Muscle of back (tissue), 11 donors: Measurements from ENCODE around the gene DLG2. TPM values are rescaled to one million over a fixed set of nuclear protein-coding genes. Genes with fewer than 3 reads are reported as not detected.
A peak's percentile ranks its signal among the peaks of the same experiment; 100 is the strongest.
"Not testable (repeated sequence)": the region's sequence is repeated elsewhere in the genome, so short reads cannot be mapped to it uniquely, and the experiment has no call there.

ENCODE experiments used
- DNase-seq, 3 donors: peaks; one replicate each; pipeline versions ENCODE4 v3.0.0 to v3.0.0-alpha.2; 2013
- polyA plus RNA-seq, 10 donors: library from polyadenylated mRNA; unstranded; fragments of 120-200 nt; gene quantifications; one replicate each; pipeline ENCODE4 v1.2.1, GENCODE V29; 2013; ENCODE audit not compliant: insufficient read length in 10 of 10

Gene DLG2
- polyA plus RNA-seq, 10 donors = 7.0 to 15.2 (median 10.4) TPM

GRCh38 chr11:83600661-83601060 lies 2026.5 kb downstream of the DLG2 start:
- no peak for DNase-seq

- no peak for DNase-seq
Measured at GRCh38 chr11:83599066-83599465, 2028.1 kb downstream of the DLG2 start.

- DNase-seq = not testable (repeated sequence)
Measured at GRCh38 chr11:83587797-83588196, 2039.3 kb downstream of the DLG2 start.

- DNase-seq = peak in 1 of 3 donors; percentile 58
Measured at GRCh38 chr11:83583757-83584366, 2043.3 kb downstream of the DLG2 start.

GRCh38 chr11:83574519-83574918 lies 2052.6 kb downstream of the DLG2 start:
- no peak for DNase-seq

GRCh38 chr11:83572581-83573496 lies 2054.3 kb downstream of the DLG2 start:
- DNase-seq = no peak

GRCh38 chr11:83571302-83571701 lies 2055.8 kb downstream of the DLG2 start:
- DNase-seq = no peak

- DNase-seq = no peak
Measured at GRCh38 chr11:83569134-83569805, 2057.9 kb downstream of the DLG2 start.

GRCh38 chr11:83568516-83568915 lies 2058.6 kb downstream of the DLG2 start:
- DNase-seq = no peak

GRCh38 chr11:83566950-83567349 lies 2060.2 kb downstream of the DLG2 start:
- no peak for DNase-seq

GRCh38 chr11:83564870-83565269 lies 2062.3 kb downstream of the DLG2 start:
- no peak for DNase-seq

- no peak for DNase-seq
Measured at GRCh38 chr11:83558281-83558680, 2068.9 kb downstream of the DLG2 start.

- DNase-seq = no peak
Measured at GRCh38 chr11:83557653-83558052, 2069.5 kb downstream of the DLG2 start.

GRCh38 chr11:83554876-83555275 lies 2072.3 kb downstream of the DLG2 start:
- DNase-seq = peak in 1 of 3 donors; percentile 69

GRCh38 chr11:83549984-83550667 lies 2077.0 kb downstream of the DLG2 start:
- DNase-seq = no peak

GRCh38 chr11:83546368-83546767 lies 2080.8 kb downstream of the DLG2 start:
- no peak for DNase-seq

GRCh38 chr11:83545494-83546260 lies 2081.5 kb downstream of the DLG2 start:
- DNase-seq = peak in 1 of 3 donors; percentile 52

GRCh38 chr11:83544846-83545245 lies 2082.3 kb downstream of the DLG2 start:
- peak in 1 of 3 donors; percentile 36 for DNase-seq

GRCh38 chr11:83543706-83544439 lies 2083.3 kb downstream of the DLG2 start:
- DNase-seq = peak; percentile 60 to 91 (median 84)

- no peak for DNase-seq
Measured at GRCh38 chr11:83542861-83543260, 2084.3 kb downstream of the DLG2 start.
